GM23338 (cell line): ENCODE data around the gene PSKH1. TPM values are rescaled to one million over a fixed set of nuclear protein-coding genes. Genes with fewer than 3 reads are reported as not detected.

Source experiments
- ATAC-seq: fragments of 200-7000 bp; cut with Tn5 transposase; 3 replicates; pipeline ENCODE4 v1.9.1; 2020
- DNase-seq: peaks from one replicate; pipeline ENCODE4 v3.0.0-alpha.2; 2015; ENCODE audit warnings: low spot score
- H2AFZ ChIP-seq: fragments of 200-600 bp; sonication (generic); 2 replicates; pipeline ENCODE4 v1.8.0; 2016; ENCODE audit warnings: antibody characterized with exemption, mild to moderate bottlenecking, moderate library complexity
- H3F3A ChIP-seq: fragments of 200-600 bp; sonication (generic); replicated peaks from 2 replicates; pipeline ENCODE4 v1.8.0; 2017; ENCODE audit warnings: antibody characterized with exemption, mixed run types, low read depth
- H3K27ac ChIP-seq: fragments of 200-600 bp; sonication (generic); 2 replicates; pipeline ENCODE4 v1.6.1; 2016; ENCODE audit warnings: low read depth
- H3K27me3 ChIP-seq: fragments of 200-600 bp; sonication (generic); 2 replicates; pipeline ENCODE4 v1.8.0; 2016; ENCODE audit warnings: mild to moderate bottlenecking, mixed run types, moderate library complexity; ENCODE audit not compliant: insufficient read depth
- H3K36me3 ChIP-seq: fragments of 200-600 bp; sonication (generic); 2 replicates; pipeline ENCODE4 v1.8.0; 2016; ENCODE audit warnings: mild to moderate bottlenecking; ENCODE audit not compliant: insufficient read depth
- H3K4me1 ChIP-seq: fragments of 200-600 bp; sonication (generic); 2 replicates; pipeline ENCODE4 v1.8.0; 2016; ENCODE audit warnings: mild to moderate bottlenecking, moderate library complexity; ENCODE audit not compliant: insufficient read depth
- H3K4me2 ChIP-seq: fragments of 200-600 bp; sonication (generic); 2 replicates; pipeline ENCODE4 v1.7.1; 2017; ENCODE audit warnings: mixed run types
- H3K4me3 ChIP-seq: fragments of 200-600 bp; sonication (generic); 2 replicates; pipeline ENCODE4 v1.6.1; 2016; ENCODE audit warnings: mixed run types
- H3K79me2 ChIP-seq: fragments of 200-600 bp; sonication (generic); replicated peaks from 2 replicates; pipeline ENCODE4 v1.8.0; 2017; ENCODE audit warnings: mild to moderate bottlenecking; ENCODE audit not compliant: insufficient read depth
- H3K9me2 ChIP-seq: fragments of 200-600 bp; sonication (generic); 2 replicates; pipeline ENCODE4 v1.8.0; 2017; ENCODE audit not compliant: insufficient read depth
- H4K20me1 ChIP-seq: fragments of 200-600 bp; sonication (generic); replicated peaks from 2 replicates; pipeline ENCODE4 v1.8.0; 2017; ENCODE audit warnings: mild to moderate bottlenecking; ENCODE audit not compliant: insufficient read depth
- H3K27ac Mint-ChIP-seq: 2 replicates; pipeline ENCODE4 v1.8.0; 2020; ENCODE audit warnings: inconsistent platforms, mild to moderate bottlenecking, moderate library complexity, mixed read lengths
- H3K27me3 Mint-ChIP-seq: 3 replicates; pipeline ENCODE4 v1.8.0; 2022; ENCODE audit warnings: low read depth, mild to moderate bottlenecking, moderate library complexity, mixed read lengths, inconsistent platforms; ENCODE audit not compliant: insufficient read depth, poor library complexity
- H3K36me3 Mint-ChIP-seq: 3 replicates; pipeline ENCODE4 v1.8.0; 2021; ENCODE audit warnings: low read depth, mild to moderate bottlenecking, inconsistent platforms, moderate library complexity, mixed read lengths
- H3K4me1 Mint-ChIP-seq: 3 replicates; pipeline ENCODE4 v1.8.0; 2020; ENCODE audit warnings: mild to moderate bottlenecking, inconsistent platforms, mixed read lengths
- H3K4me3 Mint-ChIP-seq: 3 replicates; pipeline ENCODE4 v1.8.0; 2021; ENCODE audit warnings: moderate library complexity, mild to moderate bottlenecking, inconsistent platforms, mixed read lengths
- H3K9me3 Mint-ChIP-seq: 3 replicates; pipeline ENCODE4 v1.8.0; 2020; ENCODE audit warnings: moderate library complexity, mild to moderate bottlenecking, inconsistent platforms, mixed read lengths
- CTCF ChIP-seq, 2 experiments: fragments of 200-600 bp in 1 of 2; sonication (generic) in 1 of 2; conservative IDR thresholded peaks; 2 replicates each; pipeline versions ENCODE4 v1.5.1 to v1.6.1; 2016 to 2017; ENCODE audit warnings: antibody characterized with exemption in 2 of 2, low read depth in 2 of 2, mild to moderate bottlenecking in 2 of 2, moderate library complexity in 1 of 2
- NANOG ChIP-seq: IDR thresholded peaks from 2 replicates; pipeline ENCODE4 v1.6.1; 2016; ENCODE audit warnings: antibody characterized with exemption, borderline replicate concordance
- STAT1 ChIP-seq: IDR thresholded peaks from one replicate; pipeline ENCODE4 v1.6.1; 2016; ENCODE audit warnings: antibody characterized with exemption; ENCODE audit not compliant: unreplicated experiment
- ZNF114 ChIP-seq: fragments of 250-450 bp; sonication (Bioruptor Pico); IDR thresholded peaks from 2 replicates; pipeline ENCODE4 v1.5.0; 2020; ENCODE audit warnings: mild to moderate bottlenecking, moderate library complexity
- ZNF462 ChIP-seq: fragments of 250-450 bp; sonication (Bioruptor Pico); IDR thresholded peaks from 2 replicates; pipeline ENCODE4 v1.5.0; 2020; ENCODE audit warnings: mild to moderate bottlenecking, moderate library complexity
- polyA plus RNA-seq: library from polyadenylated mRNA; unstranded; fragments of >200 nt; fragmentation: Nextera tagmentation; extraction: Ambion mirVana; gene quantifications from 2 replicates; pipeline ENCODE4 v1.2.1, GENCODE V29; 2016
- total RNA-seq: library from RNA; depleted of rRNA; stranded (reverse); fragments of >200 nt; shearing (Covaris generic); gene quantifications from 2 replicates; pipeline ENCODE4 v1.2.3, GENCODE V29; 2014

Gene PSKH1
- total and polyA plus RNA-seq, 2 experiments from 2014 or later: 14.3 to 23.9 TPM

GRCh38 chr16:67902831-67903230 lies 9.8 kb downstream of the PSKH1 start (continued):
- no peak for TF ChIP-seq ZNF462

GRCh38 chr16:67907397-67908180 lies 14.5 kb downstream of the PSKH1 start:
- H3K27ac Mint-ChIP-seq: peak overlapping the region; percentile 52; the same call in 1 of the 2 replicates
- Histone ChIP-seq H3K4me2 (no peak overlapping the region), H4K20me1 (peaks cover 6% of the 10 kb centered on the region; the same call in 1 of the 2 replicates), H3K4me1 (no peaks in the 10 kb centered on the region), H3K9me2 (no peaks in the 10 kb centered on the region), H3K36me3 (no peaks in the 10 kb centered on the region; the same call in 1 of the 2 replicates), H3K27me3 (no peaks in the 10 kb centered on the region), H3K79me2 (0 out of 2 replicates have a peak, but pooled peaks cover 3% of the 10 kb centered on the region), H3F3A (0 out of 2 replicates have a peak, but pooled peaks cover 3% of the 10 kb centered on the region), H3K4me3 (no peak overlapping the region), H3K27ac (no peak overlapping the region), H2AFZ (no peak overlapping the region)
- H3K36me3 Mint-ChIP-seq: peaks cover 24% of the 10 kb centered on the region
- TF ChIP-seq STAT1 (no peak), CTCF (conservative IDR thresholded peaks at IDR 0.05; ENCODE audit: low read depth in 2 of 2) (peak in 1 of 2 experiments; percentile 10; a peak in 1 of 4 replicates), NANOG (no peak), ZNF114 (CRISPR knock-in tag) (no peak)
- ATAC-seq (peak; percentile 45; the same call in 2 of the 3 replicates), DNase-seq (no peak)
- no peak overlapping the region; the same call in 2 of the 3 replicates for H3K4me3 Mint-ChIP-seq
- no peaks in the 10 kb centered on the region for H3K9me3 Mint-ChIP-seq
- H3K4me1 Mint-ChIP-seq: no peaks in the 10 kb centered on the region
- peaks cover 2% of the 10 kb centered on the region for H3K27me3 Mint-ChIP-seq
